Measurements from ENCODE around the gene KCNG4.
"Not testable (repeated sequence)": the region's sequence is repeated elsewhere in the genome, so short reads cannot be mapped to it uniquely, and the experiment has no call there.

Gene KCNG4

DNA sequence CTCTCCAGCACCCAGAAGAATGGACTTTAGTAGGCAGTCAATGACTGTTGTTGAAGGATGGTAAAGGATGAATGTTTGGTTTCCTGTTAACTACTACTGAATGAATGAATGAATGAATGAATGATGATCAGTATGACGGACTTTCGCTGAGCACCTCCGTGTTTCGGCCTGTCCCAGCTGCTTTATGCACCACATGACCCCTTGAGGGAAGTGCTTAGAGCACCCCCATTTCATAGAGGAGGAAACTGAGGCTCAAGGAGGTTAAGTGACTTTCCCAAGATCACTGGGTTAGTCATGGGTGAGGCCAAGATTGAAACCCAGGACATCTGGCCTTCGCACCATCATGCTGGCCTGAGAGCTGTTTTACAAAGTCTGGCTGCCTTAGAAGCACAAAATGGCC lies 6.8 kb downstream of the KCNG4 start:
- DNase-seq, result no peak

DNA sequence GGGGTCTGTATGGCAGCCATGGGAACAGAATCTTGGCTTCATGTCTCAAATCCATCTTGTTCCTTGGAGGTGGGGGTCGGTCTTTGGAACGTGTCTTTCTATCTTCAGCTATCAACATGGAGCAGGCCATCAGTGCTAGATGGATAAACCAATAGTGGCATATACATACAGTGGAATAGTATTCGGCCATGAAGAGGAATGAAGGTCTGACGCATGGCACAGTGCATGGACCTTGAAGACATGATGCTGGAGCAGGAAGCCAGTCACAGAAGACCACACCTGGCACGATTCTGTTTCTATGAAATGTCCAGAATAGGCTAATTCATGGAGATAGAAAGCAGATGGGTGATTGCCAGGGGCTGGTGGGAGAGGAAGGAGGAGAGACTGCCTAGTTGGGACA lies 7.8 kb downstream of the KCNG4 start:
- DNase-seq, result no peak

- no peak for DNase-seq
These were observed 10.3 kb downstream of the KCNG4 start for GRCh38 chr16:84229471-84229870.

GRCh38 chr16:84228256-84228838 lies 11.5 kb downstream of the KCNG4 start:
- no peak for DNase-seq

DNA sequence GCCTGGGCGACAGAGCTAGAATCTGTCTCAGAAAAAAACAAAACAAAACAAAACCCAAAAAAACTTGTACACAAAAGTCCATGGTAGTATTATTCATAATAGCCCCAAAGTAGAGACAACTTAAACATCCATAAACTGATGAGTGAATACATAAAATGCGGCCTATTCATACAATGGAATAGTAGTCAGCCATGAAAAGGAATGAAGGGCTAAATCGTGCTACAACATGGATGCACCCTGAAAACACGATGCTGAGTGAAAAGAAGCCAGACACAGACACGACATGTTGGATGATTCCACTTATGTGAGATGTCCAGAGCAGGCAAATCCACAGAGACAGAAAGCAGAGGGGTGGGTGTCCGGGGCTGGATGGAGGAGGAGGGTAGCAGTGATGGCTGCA lies 12.3 kb downstream of the KCNG4 start:
- no peak for DNase-seq

DNA sequence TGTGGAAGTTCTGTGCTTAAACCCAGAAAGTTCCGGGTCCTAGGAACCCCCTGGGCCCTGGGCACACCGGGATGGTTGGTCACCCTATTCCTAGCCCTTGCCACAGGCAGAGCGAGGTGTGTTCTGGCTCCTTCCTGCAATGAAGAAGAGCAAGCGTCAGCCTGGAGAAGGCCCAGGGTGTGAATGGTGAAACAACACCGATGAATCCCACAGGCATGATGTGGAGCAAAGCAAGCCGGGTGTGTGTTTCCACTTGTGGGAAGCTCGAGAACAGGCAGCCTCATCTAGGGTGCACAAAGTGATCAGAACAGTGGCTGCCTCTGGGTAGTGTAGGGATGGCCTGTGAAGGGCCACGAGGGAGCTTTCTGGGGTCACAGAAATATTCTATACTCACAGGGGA lies 13.8 kb downstream of the KCNG4 start:
- DNase-seq, result no peak

DNA sequence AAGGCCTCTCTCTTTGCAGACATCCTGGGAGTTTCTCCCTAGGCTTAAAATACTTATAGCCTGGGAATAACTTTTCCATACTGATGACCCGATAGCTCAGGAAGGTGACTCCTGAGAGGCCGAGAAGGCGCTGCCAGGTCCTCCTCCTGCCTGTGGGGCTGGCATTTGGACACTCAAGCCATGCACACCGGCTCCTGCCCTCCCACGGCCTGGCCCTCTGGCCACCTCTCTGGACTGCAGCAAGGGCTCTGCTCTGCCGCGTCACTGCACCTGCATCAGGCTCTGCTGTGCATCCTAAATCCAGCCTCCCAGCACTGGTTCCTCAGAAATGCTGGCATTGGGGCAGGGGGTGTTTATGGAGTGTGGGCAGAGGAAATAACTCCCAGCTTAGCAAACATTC lies 14.2 kb downstream of the KCNG4 start:
- no peak for DNase-seq

GRCh38 chr16:84225126-84225525 lies 14.7 kb downstream of the KCNG4 start:
- no peak for DNase-seq

DNA sequence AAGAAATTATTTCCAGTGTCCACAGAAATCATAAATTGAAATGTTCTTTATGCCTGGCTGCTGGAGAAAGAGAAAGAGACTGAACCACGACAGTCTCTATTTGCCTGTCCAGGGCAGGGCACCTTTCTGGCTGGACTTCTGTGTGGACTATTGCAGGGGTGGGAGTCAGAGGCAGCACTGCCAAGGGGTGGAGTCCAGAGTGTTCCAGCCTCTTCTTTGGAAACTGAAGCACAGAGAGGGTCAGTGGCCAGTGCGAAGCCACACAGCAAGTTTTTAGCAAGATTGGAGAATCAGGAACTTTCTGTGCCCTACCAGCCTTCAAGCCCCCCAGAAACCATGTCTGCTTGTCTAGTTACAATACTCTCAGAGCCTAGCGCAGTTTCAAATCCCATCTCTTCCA lies 15.3 kb downstream of the KCNG4 start:
- no peak for DNase-seq

- DNase-seq, result no peak
These were observed 16.4 kb downstream of the KCNG4 start for GRCh38 chr16:84223456-84223855.

DNA sequence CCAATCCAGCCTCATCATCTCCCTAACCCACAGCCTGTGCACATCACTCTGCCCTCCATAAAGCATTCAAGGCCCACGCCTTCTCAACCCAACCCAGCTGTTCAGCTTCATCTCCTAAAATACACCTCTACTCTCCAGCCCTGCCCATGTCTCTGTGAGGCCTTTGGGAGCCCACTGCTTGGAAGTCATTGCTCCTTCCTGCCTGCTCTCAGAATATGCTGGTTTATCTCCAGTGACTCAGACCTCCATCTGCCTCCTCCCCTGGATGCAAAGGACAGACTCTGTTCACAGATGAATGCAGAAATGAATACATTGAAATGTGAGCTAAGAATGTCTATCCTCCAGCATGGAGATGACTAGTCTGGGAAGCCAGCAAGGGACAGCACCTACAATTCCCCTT lies 19.0 kb downstream of the KCNG4 start:
- DNase-seq, result no peak

DNA sequence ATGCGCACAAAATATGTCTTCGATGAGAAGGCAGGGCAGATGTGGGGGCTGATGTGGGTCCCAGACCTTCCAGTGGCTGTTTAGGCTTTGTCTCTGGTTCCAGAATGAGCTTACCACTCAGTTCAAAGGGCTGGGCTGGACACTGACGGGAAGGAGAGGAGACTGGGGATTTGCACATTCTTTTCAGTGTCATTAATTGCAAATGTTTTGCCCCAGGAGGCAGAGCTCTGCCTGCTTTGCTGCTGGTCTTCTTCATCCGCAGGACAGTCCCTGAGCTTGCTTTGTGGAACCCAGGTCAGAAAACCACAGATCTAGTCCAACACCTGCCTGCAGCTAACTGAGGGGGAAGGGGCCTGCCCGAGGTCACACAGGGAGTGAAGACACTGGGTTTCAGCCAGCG lies 20.9 kb downstream of the KCNG4 start:
- DNase-seq, result no peak

DNA sequence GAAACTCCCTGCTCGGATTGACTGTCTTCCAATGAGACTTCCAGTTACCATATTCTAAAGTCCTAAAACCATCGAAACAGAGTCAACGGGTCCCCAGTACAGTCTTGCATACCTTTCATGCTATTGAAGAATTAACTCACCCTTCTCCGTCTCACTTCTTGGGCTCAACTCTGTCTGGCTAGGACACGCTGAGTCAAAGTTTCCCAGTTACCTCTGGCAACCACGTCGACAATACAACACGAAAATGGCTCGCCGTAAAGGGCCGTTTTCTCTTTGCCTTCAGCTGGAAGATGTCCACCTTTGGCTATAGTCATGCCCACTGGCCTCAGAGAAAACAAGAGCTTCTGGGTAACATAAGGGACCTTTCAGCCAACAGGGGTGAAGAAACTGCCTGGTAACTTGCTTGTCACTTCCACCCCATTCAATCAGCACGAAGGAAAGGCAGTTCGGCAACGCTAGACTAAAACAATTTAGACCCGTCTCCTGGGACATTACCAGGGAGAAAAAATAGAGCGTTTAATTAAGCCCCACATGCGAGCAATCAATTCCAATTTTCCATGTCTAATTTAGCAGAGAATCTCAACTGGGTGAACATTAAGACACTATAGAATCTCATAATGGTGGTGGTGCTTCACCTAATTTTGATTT lies 21.5 kb downstream of the KCNG4 start:
- DNase-seq, result no peak

DNA sequence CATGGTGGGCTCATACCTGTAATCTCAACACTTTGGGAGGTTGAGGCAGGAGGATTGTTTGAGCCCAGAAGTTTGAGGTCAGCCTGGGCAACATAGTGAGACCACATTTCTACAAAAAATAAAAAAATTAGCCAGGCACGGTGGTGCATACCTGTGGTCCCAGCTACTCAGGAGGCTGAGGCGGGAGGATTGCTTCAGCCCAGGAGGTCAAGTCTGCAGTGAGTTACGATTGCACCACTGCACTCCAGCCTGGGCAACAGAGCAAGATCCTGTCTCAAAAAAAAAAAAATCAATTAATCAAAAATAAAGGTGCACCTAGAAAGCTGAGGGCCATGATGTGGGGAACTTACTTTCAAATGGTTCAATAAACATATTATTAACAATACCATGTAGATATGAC lies 23.7 kb downstream of the KCNG4 start:
- DNase-seq, result not testable (repeated sequence)

- DNase-seq, result no peak
These were observed 24.3 kb downstream of the KCNG4 start for GRCh38 chr16:84215531-84215930.

GRCh38 chr16:84214451-84215066 lies 25.3 kb downstream of the KCNG4 start:
- no peak for DNase-seq

- no peak for DNase-seq
These were observed 27.2 kb downstream of the KCNG4 start for GRCh38 chr16:84212631-84213030.

DNA sequence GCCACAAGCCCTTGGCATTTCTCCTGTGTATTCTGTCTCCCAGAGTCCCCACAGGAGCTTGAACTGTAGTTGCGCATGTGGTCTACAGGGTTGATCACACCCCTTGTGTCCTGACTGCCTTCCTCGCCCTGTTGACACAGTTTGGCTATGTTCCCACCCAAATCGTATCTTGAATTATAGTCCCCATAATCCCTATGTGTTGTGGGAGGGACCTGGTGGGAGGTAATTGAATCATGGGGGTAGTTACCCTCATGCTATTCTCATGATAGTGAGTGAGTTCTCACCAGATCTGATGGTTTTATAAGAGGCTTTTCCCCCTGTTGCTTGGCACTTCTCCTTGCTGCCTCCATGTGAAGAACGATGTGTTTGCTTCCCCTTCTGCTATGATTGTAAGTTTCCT lies 27.7 kb downstream of the KCNG4 start:
- no peak for DNase-seq

DNA sequence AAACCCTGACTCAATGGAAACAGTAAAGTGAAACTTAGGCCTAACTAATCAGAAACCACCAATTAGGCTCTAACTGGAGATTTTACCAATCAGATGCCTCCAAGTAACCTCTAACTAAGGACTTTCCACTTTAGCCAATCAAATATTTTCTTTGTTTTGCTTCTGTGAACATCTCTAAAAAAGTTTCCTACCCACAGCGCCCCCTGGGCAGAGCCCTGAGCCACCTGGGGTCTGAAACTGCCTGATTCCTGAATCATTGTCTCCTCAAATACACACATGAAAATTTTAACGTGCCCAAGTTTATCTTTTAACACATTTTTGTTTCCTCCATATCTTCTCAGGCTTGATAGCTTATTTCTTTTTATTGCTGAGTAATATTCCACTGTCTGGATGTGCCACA lies 29.8 kb downstream of the KCNG4 start:
- no peak for DNase-seq

- no peak for DNase-seq
These were observed 31.9 kb downstream of the KCNG4 start for GRCh38 chr16:84207879-84208278.

GRCh38 chr16:84207251-84207650 lies 32.6 kb downstream of the KCNG4 start:
- no peak for DNase-seq

- DNase-seq, result no peak
These were observed 33.7 kb downstream of the KCNG4 start for GRCh38 chr16:84205976-84206691.

DNA sequence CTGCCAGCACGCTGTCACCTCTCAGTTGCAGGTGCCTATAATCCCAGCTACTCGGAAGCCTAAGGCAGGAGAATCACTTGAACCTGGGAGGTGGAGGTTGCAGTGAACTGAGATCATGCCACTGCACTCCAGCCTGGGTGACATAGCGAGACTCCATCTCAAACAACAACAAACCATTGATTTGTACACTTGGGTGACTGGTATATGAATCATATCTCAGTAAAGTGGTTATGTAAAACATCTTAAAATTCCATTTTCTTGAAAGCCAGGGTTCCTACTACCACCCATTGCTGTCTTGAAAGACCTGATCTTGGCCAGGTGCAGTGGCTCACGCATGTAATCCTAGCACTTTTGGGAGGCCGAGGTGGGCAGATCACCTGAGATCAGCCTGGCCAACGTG lies 34.7 kb downstream of the KCNG4 start:
- DNase-seq, result not testable (repeated sequence)

- not testable (repeated sequence) for DNase-seq
These were observed 35.3 kb downstream of the KCNG4 start for GRCh38 chr16:84204551-84204950.

Measured in CD4-positive, alpha-beta T cell treated with Interleukin-1 beta for 1 hour (primary cell).